ENCODE results near the gene ATG7.

The ATG7 gene

GRCh38 chr3:11539677-11540076 is 267.5 kb downstream of the ATG7 start:
- DNase-seq (ENCODE audit: low spot score): no peak

- DNase-seq (ENCODE audit: low spot score): no peak
Observed at GRCh38 chr3:11541321-11542303, 269.4 kb downstream of the ATG7 start.

- no peak for DNase-seq (ENCODE audit: low spot score)
Observed at GRCh38 chr3:11542551-11542950, 270.4 kb downstream of the ATG7 start.

- DNase-seq (ENCODE audit: low spot score): no peak
Observed at GRCh38 chr3:11543141-11543947, 271.1 kb downstream of the ATG7 start.

GRCh38 chr3:11543948-11544387 is 271.8 kb downstream of the ATG7 start:
- no peak for DNase-seq (ENCODE audit: low spot score)

- DNase-seq (ENCODE audit: low spot score): no peak
Observed at GRCh38 chr3:11544412-11545181, 272.4 kb downstream of the ATG7 start.

- DNase-seq (ENCODE audit: low spot score): no peak
Observed at GRCh38 chr3:11545186-11545851, 273.1 kb downstream of the ATG7 start.

- DNase-seq (ENCODE audit: low spot score): no peak
Observed at GRCh38 chr3:11546657-11547302, 274.6 kb downstream of the ATG7 start.

GRCh38 chr3:11547498-11547897 is 275.3 kb downstream of the ATG7 start:
- DNase-seq (ENCODE audit: low spot score): no peak

GRCh38 chr3:11548721-11549131 is 276.5 kb downstream of the ATG7 start:
- no peak for DNase-seq (ENCODE audit: low spot score)

GRCh38 chr3:11549580-11550140 is 277.5 kb downstream of the ATG7 start:
- no peak for DNase-seq (ENCODE audit: low spot score)

- no peak for DNase-seq (ENCODE audit: low spot score)
Observed at GRCh38 chr3:11551036-11551435, 278.8 kb downstream of the ATG7 start.

- DNase-seq (ENCODE audit: low spot score): no peak
Observed at GRCh38 chr3:11552289-11553264, 280.4 kb downstream of the ATG7 start.

- no peak for DNase-seq (ENCODE audit: low spot score)
Observed at GRCh38 chr3:11553436-11554235, 281.4 kb downstream of the ATG7 start.

- no peak for DNase-seq (ENCODE audit: low spot score)
Observed at GRCh38 chr3:11554236-11554610, 282.0 kb downstream of the ATG7 start.

- DNase-seq (ENCODE audit: low spot score): no peak
Observed at GRCh38 chr3:11554666-11555065, 282.5 kb downstream of the ATG7 start.

- no peak for DNase-seq (ENCODE audit: low spot score)
Observed at GRCh38 chr3:11555211-11555782, 283.1 kb downstream of the ATG7 start.

Data from hematopoietic multipotent progenitor cell treated with erythropoietin and hydrocortisone succinate and interleukin-3 and kit ligand, for 15 days (in vitro differentiated cells).